Activated CD8-positive, alpha-beta memory T cell treated with anti-CD3 and anti-CD28 coated beads for 4 hours (primary cell): ENCODE measurements around the gene TRIM71.
"Not testable (repeated sequence)": the region's sequence is repeated elsewhere in the genome, so short reads cannot be mapped to it uniquely, and the experiment has no call there.

Experiments
- DNase-seq, 2 donors: peaks; one replicate each; pipeline ENCODE4 v3.0.0-alpha.2; 2020; ENCODE audit warnings: low read depth in 2 of 2

Gene TRIM71

DNA sequence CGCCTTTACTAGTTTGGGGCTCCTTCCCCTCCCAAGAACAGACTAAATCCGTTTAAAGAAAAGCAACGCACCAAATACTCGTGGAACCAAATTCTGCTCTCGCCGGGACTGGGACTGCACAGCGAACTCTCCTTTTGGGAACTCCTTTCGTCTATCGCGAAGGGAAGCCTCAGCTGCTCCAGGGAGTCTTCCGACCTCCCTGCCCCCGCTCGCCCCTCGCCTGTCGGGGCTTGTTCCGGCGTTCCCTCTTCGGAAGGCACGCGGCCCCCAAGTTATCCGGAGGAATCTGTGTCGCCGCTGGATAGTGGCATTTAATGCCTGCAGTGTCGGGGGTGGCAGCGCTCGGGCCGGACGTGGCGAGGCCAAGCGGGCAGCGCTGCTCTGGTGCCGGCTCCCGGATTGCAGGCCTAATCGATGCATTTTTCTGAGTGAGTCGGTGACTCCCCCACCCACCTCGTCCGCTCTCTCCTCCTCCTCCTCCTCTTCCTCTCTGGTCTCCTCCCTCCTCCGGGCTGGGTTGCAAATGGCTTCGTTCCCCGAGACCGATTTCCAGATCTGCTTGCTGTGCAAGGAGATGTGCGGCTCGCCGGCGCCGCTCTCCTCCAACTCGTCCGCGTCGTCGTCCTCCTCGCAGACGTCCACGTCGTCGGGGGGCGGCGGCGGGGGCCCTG lies at the start of gene TRIM71:
TRIM71 (plus strand) TSS at position 440 of the 671 bp plus-strand sequence; CDS start at position 524, 84 bp downstream.
- DNase-seq: no peak

GRCh38 chr3:32778389-32778788 lies 39.4 kb upstream of the TRIM71 start:
- no peak for DNase-seq

DNA sequence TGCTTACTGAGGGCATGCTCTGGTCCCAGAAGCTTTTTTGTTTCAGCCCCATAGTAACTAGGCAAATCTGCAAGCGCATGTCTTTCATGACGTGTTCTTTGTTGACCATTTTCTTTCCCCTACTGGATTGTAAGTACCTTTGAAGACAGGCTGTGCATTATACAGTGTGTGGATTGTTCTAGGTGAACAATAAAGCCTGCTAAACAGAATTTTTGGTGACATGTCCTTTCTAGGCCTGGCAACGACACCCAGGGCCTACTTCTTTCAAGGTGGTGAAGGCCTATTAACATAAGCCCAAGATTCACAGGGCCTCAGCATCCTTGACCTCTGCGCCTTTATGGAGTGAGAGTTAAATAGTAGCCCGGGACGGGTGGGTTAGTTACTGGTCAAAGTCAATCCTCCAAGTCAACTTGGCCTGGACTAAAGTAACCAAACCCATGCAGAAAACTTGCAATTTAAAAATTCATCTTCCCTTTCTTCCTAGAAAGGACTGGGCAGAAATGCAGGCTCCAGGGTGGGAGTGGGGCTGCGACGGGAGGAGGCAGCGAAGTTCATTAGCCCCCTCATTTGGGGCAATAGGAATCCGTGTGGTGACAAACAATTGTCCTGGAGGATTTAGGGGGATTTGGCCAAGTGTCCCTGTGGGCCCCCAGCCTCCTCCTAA lies 37.6 kb upstream of the TRIM71 start:
- DNase-seq: no peak

DNA sequence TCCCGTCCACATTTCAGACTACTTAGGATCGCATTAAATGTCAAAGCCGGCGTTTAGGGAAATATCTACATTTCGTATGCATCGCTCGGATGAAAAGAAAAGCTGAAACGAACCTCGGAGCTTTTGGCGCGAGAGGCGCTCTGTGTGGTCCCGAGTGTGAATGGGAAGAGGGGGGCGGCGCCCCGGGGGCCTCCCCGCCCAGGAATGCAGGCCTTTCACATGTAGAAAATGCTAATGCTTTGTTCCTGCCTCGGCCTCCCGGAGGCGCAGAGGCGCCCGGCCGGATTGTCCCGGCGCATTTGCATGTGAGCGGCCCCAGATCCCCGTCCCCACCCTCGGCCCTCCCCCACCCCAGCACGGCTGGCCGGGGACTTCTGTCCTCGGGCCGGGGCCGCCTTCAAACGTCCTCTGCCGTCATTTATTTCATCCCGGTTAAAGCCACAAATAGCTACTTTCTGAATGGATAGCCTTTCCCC lies 37.0 kb upstream of the TRIM71 start:
- DNase-seq: no peak

GRCh38 chr3:32781211-32781968 lies 36.4 kb upstream of the TRIM71 start:
- peak; percentile 19 to 34 for DNase-seq

DNA sequence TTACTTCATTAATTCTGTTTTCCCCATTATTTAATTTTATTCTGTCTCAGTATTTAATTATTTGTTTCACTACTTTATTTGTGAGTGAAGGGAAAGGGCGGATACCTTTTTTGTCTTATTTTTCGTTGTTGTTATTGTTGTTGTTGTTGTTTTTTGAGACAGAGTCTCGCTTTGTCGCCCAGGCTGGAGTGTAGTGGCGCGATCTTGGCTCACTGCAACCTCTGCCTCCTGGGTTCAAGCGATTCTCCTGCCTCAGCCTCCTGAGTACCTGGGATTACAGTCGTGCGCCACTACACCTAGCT lies 35.9 kb upstream of the TRIM71 start:
- DNase-seq: not testable (repeated sequence)

DNA sequence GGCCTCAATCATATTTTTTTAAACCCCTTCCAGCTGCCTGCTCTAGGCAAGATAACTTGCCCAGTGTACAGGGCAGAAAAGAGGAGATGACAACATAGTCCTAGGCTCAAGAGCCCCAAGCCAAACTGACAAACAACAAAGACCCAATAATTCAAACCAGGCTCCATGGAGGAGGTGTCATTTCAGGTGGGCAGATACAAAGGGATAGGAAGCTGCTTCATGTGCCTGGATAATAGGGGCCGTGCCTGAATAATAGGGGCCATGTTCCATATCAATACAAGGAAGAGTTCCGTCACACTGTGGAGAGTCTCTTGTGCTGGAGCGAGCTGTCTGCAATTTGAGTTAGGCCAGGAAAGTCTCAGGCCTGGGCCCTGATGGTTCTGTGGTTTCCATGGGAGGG lies 35.4 kb upstream of the TRIM71 start:
- DNase-seq: no peak

GRCh38 chr3:32791833-32792232 lies 26.0 kb upstream of the TRIM71 start:
- DNase-seq: no peak

DNA sequence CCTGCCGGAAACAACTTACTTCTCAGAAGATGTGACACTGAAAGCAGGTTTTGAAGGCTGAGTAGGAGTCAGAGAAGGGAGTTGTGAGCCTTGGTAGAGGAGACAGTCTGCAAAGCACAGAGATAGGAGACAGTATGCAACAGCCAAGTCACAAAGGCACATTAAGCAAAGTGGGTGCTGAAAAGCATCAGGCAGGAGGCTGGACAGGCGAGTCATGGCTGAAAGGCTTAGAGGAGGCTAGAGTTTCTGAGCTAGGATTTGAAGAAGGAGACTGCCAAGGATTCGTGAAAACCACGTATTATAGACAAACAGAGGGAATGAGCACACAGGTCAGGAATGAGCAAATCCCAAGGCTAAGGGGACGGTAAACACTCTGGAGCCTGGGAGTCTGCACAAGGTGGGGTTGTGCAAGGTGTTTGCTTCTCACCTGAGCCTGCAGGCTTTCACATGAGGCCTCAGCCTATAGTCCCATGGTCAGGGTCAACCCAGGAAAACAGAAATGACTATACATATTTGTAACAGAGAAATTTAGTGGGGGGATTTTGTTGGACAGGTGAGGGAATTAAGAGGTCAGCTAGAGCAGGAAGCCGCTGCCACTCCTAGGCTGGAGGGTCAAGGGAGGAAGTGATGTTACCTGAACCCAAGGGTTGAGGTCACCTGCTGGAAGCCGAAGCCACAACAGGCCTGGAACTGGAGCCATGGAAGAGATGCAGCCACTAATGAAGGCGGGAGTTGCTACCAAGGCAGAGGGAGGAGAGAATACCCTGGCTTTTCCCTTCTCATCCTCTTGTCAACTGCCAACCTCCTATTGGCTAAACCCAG lies 23.1 kb upstream of the TRIM71 start:
- no peak for DNase-seq

DNA sequence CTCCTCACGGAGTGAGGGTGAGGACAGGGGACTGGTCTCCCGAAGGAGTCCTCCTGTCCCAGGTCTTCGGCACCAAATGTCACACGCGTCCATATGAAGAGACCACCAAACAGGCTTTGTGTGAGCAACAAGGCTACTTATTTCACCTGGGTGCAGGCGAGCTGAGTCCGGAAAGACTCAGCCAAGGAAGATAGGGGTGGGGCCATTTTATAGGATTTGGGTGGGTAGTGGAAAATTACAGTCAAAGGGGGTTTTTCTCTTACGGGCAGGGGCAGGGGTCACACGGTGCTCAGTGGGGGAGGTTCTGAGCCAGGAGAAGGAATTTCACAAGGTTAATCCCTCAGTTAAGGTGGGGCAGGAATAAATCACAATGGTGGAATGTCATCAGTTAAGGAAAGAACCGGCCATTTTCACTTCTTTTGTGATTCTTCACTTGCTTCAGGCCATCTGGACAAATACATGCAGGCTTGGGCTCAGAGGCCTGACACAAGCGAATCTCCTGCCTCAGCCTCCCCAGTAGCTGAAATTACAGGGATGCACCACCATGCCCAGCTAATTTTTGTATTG lies 21.3 kb upstream of the TRIM71 start:
- not testable (repeated sequence) for DNase-seq

DNA sequence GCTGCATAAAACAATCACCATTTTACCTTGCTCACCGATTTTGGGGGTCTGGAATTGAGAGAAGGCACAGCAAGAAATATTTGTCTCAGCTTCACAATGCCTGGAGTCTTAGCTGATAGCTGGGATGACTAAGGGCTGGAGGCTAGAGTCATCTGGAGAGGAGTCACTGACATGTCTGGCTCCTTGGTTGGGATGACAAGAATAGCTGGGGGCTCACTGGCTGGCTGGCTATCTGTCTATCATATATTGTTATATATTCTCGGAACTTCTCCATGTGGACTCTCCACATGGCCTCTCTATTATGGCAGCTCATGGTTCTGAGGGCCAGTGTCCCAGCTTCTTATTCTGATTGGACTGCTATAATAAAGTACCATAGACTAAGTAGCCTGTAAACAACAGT lies 20.0 kb upstream of the TRIM71 start:
- DNase-seq: no peak

DNA sequence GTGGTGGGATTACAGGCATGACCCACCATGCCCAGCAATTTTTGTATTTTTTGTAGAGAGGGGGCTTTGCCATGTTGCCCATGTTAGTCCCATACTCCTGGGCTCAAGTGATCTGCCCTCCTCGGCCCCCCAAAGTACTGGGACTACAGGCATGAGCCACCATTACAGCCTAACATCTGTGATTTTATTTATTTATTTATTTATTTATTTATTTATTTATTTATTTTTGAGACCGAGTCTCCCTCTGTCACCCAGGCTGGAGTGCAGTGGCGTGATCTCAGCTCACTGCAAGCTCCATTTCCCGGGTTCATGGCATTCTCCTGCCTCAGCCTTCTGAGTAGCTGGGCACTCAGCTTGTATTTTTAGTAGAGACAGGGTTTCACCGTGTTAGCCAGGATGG lies 16.4 kb upstream of the TRIM71 start:
- DNase-seq: not testable (repeated sequence)

DNA sequence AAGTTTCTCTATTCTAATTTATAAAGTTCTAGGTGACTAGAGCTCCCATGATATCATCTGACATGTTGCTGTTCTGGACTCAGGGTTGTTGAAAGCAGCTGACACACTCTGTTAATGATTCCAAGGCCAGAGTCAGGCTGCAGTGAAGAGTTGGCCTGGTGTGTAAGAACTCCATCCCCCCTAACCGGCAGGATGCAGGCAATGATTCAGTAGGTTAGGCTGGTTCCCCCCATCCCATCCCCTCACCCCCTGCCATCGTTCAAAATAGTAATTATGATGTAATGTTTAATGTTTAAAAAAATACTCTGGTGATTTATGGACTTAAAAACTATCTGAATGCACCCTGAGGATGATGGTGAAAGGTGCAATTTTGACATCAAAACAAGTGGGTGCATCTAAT lies 4.6 kb upstream of the TRIM71 start:
- DNase-seq: no peak

GRCh38 chr3:32814361-32814760 lies 3.4 kb upstream of the TRIM71 start:
- no peak for DNase-seq

GRCh38 chr3:32815841-32816438 lies 1.9 kb upstream of the TRIM71 start:
- no peak for DNase-seq

GRCh38 chr3:32816439-32817256 lies 1.1 kb upstream of the TRIM71 start:
- DNase-seq: no peak

DNA sequence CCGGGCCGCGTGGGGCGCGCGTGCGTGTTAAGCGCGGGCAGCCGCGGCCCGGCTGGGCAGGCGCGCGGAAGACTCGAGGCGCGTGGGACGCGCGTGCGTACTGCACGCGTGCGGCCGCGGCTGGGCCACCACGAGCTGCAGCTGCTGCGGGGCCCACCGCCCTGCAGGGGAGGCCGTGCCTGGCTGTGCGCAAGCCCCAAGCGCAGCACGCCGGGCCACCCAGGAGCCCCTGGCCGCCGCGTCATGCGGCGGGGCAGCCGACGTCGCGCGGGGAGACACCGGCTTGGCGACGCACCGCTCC lies 590 bp upstream of the TRIM71 start:
- DNase-seq: no peak

GRCh38 chr3:32818229-32818969 lies 602 bp downstream of the TRIM71 start:
- no peak for DNase-seq

- no peak for DNase-seq
Measured at GRCh38 chr3:32818970-32819511, 1.2 kb downstream of the TRIM71 start.
